Activated naive CD8-positive, alpha-beta T cell treated with anti-CD3 and anti-CD28 coated beads, Interleukin-2, amount 50 U/mL, for 16 hours (primary cell): Measurements from ENCODE around the gene ZNF846.
"Not testable (repeated sequence)": the region's sequence is repeated elsewhere in the genome, so short reads cannot be mapped to it uniquely, and the experiment has no call there.

Experiments used
- DNase-seq: peaks from one replicate; pipeline ENCODE4 v3.0.0-alpha.2; 2020; ENCODE audit warnings: low read depth, low spot score

Gene ZNF846

DNA sequence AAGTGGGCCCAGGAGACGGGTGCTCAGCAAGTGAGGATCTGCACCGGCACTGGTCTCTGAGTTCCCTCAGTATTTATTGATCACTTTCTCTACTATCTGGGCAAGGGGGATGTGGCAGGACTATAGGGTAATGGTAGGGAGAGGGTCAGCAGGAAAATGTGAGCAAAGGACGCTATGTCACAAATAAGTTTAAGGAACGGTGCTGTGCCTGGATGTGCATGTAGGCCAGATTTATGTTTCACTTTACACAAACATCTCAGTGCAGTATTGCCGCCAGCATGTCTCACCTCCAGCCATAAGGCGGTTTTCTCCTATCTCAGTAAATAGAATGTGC is 15.6 kb upstream of the ZNF846 start:
- not testable (repeated sequence) for DNase-seq

DNA sequence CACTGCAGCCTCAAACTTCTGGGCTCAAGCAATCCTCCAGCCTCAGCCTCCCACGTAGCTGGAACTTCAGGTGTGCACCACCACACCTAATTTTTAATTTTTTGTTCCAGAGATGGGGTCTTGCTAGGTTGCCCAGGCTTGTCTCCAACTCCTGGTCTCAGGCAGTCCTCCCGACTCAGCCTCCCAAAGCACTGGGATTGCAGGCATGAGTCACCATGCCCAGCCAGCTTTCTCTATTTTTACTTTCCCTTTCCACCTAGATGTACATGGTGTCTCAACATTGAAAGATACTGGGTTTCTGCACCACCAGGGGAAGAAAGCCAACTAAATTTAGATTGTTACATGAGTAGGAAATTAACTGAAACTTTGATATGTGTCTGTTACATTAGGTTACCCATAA is 13.8 kb upstream of the ZNF846 start:
- DNase-seq = no peak

DNA sequence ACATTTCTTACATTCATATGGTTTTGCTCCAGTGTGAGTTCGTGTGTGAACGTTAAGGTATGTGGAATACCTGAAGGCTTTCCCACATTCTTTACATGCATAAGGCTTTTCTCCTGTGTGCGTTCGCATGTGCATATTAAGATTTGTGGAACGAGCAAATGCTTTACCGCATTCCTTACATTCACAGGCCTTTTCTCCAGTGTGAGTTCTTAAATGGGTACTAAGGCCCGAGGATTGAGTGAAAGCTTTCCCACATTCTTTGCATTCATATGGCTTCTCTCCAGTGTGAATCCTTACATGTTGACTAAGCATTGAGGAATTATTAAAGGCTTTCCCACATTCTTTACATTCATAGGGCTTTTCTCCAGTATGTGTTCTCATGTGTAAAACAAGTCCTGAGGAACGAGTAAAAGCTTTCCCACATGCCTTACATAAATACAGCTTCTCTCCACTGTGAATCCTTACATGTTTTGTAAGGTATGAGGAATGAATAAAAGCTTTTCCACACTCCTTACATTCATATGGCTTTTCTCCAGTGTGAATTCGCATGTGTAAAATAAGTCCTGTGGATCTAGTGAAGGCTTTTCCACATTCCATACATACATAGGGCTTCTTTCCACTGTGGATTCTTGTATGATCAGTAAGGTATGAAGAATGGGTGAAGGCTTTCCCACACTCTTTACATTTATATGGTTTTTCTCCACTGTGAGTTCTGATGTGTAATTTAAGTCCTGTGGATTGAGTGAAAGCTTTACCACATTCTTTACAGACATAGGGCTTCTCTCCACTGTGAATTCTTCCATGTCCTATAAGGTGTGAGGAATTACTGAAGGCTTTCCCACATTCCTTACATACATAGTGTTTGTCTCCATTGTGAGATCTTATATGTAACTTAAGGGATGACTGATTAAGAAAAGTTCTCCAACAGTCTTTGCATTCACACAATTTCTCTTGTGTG is 10.7 kb downstream of the ZNF846 start:
- no peak for DNase-seq

DNA sequence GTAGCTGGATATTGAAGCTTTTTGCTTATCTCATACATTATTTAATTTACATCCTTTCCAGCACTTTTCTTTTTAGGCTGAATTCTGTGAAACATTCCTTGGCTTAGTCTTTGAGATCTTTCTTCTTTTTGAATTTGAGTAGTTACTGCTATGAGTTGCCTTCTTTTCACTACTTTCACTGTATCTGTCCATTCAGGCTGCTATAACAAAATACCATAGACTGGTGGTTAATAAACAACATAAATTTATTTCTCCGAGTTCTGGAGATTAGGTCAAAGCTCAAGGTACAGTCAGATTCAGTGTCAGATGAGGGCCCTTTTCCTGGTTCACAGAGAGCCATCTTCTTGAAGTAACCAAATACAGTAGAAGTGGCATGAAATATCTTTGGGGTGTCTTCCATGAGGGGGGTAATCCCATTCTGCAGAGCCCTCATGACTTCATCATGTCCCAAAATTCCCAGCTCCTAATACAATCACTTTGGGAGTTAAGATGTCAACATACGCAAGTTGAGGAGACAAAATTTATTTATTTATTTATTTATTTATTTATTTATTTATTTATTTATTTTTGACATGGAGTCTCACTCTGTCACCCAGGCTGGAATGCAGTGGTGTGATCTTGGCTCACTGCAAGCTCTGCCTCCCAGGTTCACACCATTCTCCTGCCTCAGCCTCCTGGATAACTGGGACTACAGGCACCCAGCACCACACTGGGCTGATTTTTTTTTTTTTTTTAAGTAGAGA is 15.7 kb downstream of the ZNF846 start:
- DNase-seq = no peak

DNA sequence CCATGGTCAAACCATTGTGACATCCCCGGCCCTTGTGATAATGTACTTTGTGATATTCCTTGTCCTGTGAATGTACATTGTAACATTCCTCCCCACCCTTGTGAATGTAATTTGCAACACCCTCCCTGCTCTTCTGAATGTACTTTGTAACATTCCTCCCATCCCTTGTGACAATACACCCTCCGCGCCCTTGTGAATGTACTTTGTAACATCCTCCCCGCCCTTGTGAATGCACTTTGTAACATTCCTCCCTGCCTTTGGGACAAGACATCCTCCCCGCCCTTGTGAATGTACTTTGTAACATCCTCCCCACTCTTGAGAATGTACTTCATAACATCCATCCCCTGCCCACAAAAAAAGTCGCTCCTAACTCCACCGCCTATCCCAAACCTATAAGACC is 17.1 kb downstream of the ZNF846 start:
- no peak for DNase-seq

DNA sequence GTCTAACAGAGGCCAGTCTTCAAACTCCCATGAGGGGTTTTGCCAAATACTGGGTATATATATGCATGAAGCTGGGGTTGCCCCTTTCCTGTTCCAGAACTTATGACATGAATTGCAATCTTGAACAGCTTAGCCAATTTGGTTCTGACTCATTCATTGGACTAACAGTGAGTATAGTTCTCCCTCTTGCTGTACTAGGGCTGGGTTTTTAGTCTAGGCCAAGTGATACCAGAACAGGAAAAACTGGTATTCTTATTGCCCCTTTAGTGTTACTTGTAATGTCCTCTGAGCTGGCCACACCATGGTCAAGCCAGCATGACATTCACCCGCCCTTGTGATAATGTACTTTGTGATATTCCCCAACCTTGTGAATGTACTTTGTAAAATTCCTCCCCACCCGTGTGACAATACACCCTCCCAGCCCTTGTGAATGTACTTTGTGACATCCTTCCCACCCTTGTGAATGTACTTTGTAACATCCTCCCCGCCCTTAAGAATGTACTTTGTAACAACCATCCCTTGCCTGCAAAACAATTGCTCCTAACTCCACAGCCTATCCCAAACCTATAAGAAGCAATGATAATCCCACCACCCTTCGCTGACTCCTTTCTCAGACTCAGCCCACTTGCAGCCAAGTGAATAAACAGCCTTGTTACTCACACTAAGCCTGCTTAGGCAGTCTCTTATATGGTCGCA is 26.9 kb downstream of the ZNF846 start:
- DNase-seq = no peak

DNA sequence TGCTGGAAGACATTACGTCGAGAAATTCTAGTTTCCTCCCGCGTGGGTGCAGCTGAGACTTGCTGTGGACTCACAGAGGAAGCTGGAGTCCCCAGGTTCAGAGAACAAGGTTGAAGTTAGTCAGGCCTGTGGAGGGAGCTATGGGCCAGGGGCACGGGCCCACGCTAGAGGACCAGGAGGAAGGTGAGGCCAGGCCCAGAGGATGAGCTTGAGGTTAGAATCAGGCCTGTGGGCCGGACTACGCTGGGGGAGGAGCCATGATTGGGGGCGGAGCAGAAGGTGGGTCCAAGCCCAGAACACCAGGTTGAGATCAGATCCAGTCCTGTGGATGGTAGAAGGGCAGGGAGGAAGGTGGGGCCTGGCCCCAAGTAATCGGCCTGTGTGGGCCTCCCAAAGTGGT is 32.6 kb downstream of the ZNF846 start:
- no peak for DNase-seq

DNA sequence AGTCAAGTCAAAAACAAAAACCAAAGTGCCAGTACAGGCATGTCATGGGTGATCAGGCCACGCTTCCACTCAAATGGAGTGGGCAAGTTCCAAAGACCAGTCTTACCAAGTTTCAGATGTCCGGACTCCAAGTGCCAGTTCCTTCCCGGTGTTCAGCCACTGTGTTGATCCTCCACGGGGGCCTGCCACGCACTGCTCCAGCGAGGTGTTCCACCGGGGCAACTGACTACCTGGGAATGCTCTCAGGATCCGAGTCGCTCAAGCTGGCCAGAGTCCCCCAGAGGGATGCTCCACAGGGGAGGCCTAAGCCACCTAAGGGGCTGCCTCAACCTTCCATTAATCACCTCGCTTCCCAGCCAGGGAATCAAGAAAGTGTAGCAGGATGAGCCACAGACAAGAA is 38.5 kb downstream of the ZNF846 start:
- not testable (repeated sequence) for DNase-seq

DNA sequence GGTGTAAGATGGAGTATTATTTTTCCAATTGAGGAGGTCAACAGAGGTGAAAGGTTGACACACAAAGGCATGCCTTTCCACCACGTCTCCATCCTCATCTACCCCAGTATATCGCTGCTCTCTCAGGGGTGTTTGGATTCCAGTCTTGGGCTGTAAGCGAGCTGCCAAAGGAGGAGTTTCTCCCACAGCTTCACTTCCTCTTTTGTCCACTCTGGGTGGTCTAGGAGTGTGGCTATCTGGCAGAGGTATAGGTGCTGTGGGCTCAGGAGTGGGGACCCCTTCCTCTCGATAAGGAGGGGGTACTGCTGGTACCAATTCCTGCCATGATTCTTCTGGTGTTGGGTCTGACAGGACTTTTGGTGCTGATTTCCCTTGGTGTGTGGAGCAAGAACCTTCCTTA is 39.4 kb downstream of the ZNF846 start:
- no peak for DNase-seq

DNA sequence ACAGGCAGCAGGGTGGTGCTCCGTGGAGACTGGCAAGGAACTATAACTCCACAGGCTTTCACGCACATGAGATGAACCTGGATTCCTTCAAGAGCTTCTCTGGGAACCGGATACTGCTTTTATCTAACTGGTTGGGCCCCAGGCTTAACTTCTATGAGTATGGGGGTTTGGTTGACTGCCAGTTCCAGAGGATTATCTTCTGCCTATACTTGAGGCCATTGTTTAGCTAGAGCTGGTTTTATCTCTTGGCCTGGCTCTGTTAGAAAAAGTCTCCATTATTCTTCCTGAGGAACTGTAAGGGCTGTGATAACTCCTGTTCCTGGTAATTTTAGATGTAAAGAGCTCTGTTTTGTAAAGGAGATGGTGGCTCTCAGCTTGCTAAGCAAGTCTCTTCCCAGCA is 40.9 kb downstream of the ZNF846 start:
- no peak for DNase-seq

DNA sequence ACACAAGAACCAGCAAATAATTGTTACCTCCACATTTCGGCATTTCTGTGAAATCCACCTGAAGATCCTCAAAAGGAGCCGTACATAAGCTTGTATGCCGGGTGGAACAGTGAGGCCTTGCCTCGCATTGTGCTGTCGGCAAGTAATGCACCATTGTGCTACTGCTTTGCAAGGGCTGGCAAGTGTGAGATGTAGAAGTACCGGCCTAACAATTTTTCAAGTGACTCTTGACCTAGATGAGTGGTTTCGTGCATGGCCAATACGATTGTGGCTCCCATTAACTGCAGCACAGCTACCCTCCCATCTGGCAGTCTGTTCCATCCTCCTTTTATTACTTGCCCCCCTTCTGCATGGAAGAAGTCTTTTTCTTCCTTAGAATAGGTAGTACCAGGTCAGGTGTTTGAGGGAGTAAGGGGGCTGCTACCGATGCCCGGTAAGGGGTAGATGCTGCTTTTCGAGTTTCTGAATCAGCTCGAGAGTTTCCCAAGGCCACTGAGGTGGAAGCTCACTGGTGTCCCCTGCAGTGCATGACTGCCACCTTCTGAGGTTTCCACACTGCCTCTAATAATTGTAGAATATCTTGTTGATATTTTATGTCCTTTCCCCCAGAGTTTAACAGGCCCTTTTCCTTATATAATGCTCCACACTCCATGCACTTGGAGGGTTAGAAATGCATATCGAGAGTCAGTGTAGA is 42.9 kb downstream of the ZNF846 start:
- not testable (repeated sequence) for DNase-seq

DNA sequence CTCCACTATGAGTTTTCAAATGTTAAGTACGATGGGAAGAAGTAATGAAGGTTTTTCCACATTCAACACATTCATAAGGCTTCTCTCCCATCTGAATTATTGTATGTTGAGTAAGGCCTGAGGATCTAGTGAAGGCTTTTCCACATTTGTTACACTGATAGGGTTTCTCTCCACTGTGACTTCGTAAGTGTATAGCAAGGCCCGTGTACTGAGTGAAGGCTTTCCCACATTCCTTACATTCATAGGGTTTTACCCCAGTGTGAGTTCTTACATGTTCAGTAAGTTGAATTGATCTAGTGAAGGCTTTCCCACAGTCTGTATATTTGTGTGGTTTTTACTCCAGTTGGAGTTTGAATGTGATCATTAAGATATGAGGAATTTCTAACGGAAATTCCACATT is 44.4 kb downstream of the ZNF846 start:
- no peak for DNase-seq

DNA sequence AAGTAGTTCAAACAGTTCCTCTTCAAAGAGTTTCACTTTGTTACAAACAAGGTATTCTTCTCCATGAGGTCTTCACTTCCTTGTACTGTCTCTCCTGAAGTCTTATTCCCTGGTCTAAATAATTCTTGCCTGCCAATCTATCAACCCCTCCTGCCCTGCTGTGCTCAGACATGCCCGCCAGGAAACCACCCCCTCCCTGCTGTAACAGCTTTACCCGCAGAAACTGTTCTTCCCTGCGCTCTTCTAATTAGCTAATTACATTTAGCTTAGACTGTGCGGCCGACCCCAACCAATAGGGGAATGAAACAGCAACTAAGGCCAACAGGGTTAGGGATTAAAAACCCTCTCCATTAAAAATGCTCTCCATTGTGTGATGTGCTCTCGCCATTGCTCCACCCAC is 46.7 kb downstream of the ZNF846 start:
- DNase-seq = no peak

DNA sequence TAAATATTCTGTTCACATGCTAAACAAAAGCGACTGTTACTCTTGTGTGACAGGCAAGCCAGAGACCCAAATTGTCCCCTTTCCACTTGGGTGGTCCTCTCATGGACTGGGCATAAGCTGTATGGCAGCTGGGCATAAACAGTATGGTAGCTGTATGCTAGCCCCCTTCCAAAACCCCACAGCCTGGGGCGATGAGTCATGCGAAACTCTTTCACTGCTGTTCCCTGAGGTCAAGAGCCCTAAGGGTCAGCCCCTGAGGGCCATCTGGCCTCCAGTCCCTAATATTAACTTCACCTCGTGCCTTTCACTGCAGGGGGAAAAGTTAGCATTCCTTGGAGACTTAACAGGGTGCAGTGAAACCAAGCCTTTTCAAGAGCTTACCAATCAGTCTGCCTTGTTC is 48.0 kb downstream of the ZNF846 start:
- DNase-seq = no peak

DNA sequence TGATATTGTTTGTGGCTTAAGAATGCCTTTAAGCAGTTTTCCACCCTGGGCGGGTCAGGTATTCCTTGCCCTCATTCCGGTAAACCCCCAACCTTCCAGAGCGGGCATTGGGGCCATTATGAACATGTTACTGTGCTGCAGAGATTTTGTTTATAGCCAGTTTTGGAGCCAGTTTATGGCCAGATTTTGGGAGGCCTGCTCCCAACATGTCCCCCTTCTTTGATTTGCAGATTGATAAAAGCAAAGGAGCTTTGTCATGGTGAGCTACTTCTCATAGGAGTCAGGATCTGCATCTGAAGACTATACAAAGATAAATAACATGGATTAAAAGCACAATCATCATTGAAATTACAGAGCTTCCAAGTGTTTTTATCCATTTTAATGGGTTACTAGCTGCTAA is 56.7 kb downstream of the ZNF846 start:
- DNase-seq = no peak

DNA sequence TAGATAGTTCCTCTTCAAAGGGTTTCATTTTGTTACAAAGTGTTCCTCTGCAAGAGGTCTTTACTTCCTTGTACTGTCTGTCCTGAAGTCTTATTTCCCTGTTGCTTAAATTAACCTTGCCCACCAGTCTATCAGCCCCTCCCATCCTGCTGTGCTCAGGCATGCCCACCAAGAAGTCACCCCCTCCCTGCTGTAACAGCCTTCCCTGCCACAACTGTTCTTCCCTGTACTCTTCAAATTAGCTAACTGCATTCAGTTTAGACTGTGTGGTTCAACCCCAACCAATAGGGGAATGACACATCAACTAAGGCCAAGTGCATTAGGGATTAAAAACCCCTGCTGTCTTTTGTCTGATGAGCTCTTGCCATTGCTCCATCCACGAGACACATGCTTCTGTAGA is 59.2 kb downstream of the ZNF846 start:
- no peak for DNase-seq

DNA sequence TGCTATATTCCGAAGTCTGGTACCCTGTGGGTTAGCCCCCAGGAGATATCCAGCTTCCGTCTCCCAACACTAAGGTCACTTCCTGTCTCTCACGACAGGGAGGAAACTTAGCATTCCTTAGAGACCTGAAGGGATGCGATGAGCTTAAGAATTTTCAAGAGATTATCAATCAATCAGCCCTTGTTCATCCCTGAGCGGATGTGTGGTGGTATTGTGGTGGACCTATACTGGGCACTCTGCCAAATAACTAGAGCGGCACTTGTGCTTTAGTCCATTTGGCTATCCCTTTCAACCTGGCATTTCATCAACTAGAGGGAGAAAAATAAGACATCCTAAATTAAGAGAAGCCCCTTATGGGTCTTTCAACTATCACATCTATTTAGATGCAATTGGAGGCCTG is 62.7 kb downstream of the ZNF846 start:
- no peak for DNase-seq

DNA sequence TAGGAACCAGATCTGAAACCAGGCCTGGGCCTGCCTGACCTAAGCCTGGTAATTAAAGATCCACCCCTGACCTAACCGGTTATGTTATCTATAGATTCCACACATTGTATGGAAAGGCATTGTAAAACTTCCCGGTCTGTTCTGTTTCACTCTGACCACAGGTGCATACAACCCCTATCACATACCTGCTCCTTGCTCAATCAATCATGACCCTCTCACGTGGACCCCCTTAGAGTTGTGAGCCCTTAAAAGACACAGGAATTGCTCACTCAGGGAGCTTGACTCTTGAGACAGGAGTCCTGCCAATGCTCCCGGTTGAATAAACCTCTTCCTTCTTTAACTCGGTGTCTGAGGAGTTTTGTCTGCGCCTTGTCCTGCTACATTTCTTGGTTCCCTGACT is 66.4 kb downstream of the ZNF846 start:
- DNase-seq = no peak
